Aortic smooth muscle cell (primary cell): ENCODE measurements around the gene SOX8. TPM values are rescaled to one million over a fixed set of nuclear protein-coding genes. Genes with fewer than 3 reads are reported as not detected.

Experiments used
- total RNA-seq: library from RNA; depleted of rRNA; stranded (reverse); fragments of >200 nt; gene quantifications from 2 replicates; pipeline ENCODE4 v1.2.3, GENCODE V29; 2014

Gene SOX8
- total RNA-seq: 1.4 and 4.5 TPM in 2 replicates

GRCh38 chr16:981695-982144, at the start of gene SOX8:
Gene SOX8, plus strand, starts transcription at chr16:981770. Its CDS starts 153 bp downstream, at chr16:981923.

GRCh38 chr16:970766-971581, 10.6 kb upstream of the SOX8 start, which contains the start of gene LMF1:
Gene LMF1, minus strand, starts transcription at chr16:970984. Its CDS starts 4 bp downstream, at chr16:970980.

Other genes starting within 250 kb of the SOX8 start
- gene CIAO3, start 240.8 kb upstream of the SOX8 start, total RNA-seq: 31.5 and 38.3 TPM in 2 replicates
- not detected in 2 replicates for gene MSLN, start 221.0 kb upstream of the SOX8 start, total RNA-seq
- 10.0 and 13.6 TPM in 2 replicates for gene RPUSD1, start 193.4 kb upstream of the SOX8 start, total RNA-seq
- gene CHTF18, start 193.2 kb upstream of the SOX8 start, total RNA-seq: 6.7 and 9.0 TPM in 2 replicates
- not detected in 2 replicates for gene GNG13, start 181.0 kb upstream of the SOX8 start, total RNA-seq
- 12.3 and 13.1 TPM in 2 replicates for gene LMF1, start 10.8 kb upstream of the SOX8 start, total RNA-seq
- 0.12 TPM in 1 of 2 replicates, not detected in the other for gene SSTR5, start 91.0 kb downstream of the SOX8 start, total RNA-seq
- gene C1QTNF8, start 114.5 kb downstream of the SOX8 start, total RNA-seq: 0.06 and 0.13 TPM in 2 replicates
- gene CACNA1H, start 171.3 kb downstream of the SOX8 start, total RNA-seq: 2.1 and 3.0 TPM in 2 replicates
- not detected in 2 replicates for gene TPSG1, start 243.5 kb downstream of the SOX8 start, total RNA-seq
- not detected in 2 replicates for gene TPSB2, start 248.4 kb downstream of the SOX8 start, total RNA-seq